ENCODE data around the gene PDXK. TPM values are rescaled to one million over a fixed set of nuclear protein-coding genes. Genes with fewer than 3 reads are reported as not detected.
A peak's percentile ranks its signal among the peaks of the same experiment; 100 is the strongest.

PDXK gene
- total and polyA plus RNA-seq, 10 of the 15 experiments (the other 5 are each of a cell fraction or from before 2014, with no cell fraction given) = 3.7 to 141 (median 60.0) TPM

GRCh38 chr21:43802713-43803313 is 83.9 kb downstream of the PDXK start:
- Histone ChIP-seq H2AFZ (ENCODE audit: control insufficient read depth, low read depth, low read length) (no peak overlapping the region), H3K4me2 (ENCODE audit: control insufficient read depth, insufficient read depth) (no peak overlapping the region), H3K4me3 (no peak overlapping the region), H3K9me3 (replicated peaks; ENCODE audit: control insufficient read depth, insufficient read depth, low read length) (no peaks in the 10 kb centered on the region), H4K20me1 (ENCODE audit: control insufficient read depth, insufficient read depth) (no peaks in the 10 kb centered on the region), H3K27me3 (replicated peaks in 1 of 2; ENCODE audit: control insufficient read depth in 2 of 2, insufficient read depth in 2 of 2, low read length in 1 of 2) (no peaks in the 10 kb centered on the region), H3K27ac (ENCODE audit: control insufficient read depth, insufficient read depth) (no peak overlapping the region), H3K4me1 (ENCODE audit: control insufficient read depth, insufficient read depth, low read length) (peaks cover 37% of the 10 kb centered on the region), H3K9ac (ENCODE audit: control insufficient read depth, insufficient read depth, low read length) (no peak overlapping the region), H3K79me2 (ENCODE audit: control insufficient read depth, insufficient read depth, low read length) (peaks cover 7% of the 10 kb centered on the region), H3K36me3 (ENCODE audit: control insufficient read depth in 2 of 2, insufficient read depth in 2 of 2, low read length in 1 of 2) (peaks cover 20 to 53% of the 10 kb centered on the region in 2 experiments)
- no peak for ATAC-seq
- no peak for DNase-seq (ENCODE audit: low read depth, low spot score)
- WGBS (ENCODE audit: insufficient coverage, insufficient replicate concordance, low lambda C conversion rate, missing lambda C conversion rate) = 88% methylated on average over 14 of the region's 14 CpGs
- CTCF ChIA-PET = no interaction called here
- no peak for FAIRE-seq
- SMC1A ChIA-PET (ENCODE audit: uncharacterized antibody, unreplicated experiment) = no interaction called here
- RAD21 ChIA-PET (ENCODE audit: unreplicated experiment) = no interaction called here
- intact Hi-C loops (cut with micrococcal nuclease; ENCODE audit: unreplicated experiment) = no loop called here
- no peak for TF ChIP-seq DPF2 (IDR thresholded peaks at IDR 0.05)
- TF ChIP-seq POLR2AphosphoS5 (IDR thresholded peaks at IDR 0.05; ENCODE audit: low read length) = peak; percentile 45; the same call in 1 of the 2 replicates
- no TSS peak for BruUV-seq (replicated peaks)
- POLR2A ChIA-PET = no interaction called here
- in situ Hi-C loops (cut with MboI) = no loop called here

- no peaks in the 10 kb centered on the region for H4K20me1 ChIP-seq (ENCODE audit: control insufficient read depth, insufficient read depth)
- H3K9ac ChIP-seq (ENCODE audit: control insufficient read depth, insufficient read depth, low read length) = no peak overlapping the region
- intact Hi-C loops (cut with micrococcal nuclease; ENCODE audit: unreplicated experiment) = no loop called here
- FAIRE-seq (no peak), ATAC-seq (no peak), DNase-seq (ENCODE audit: low read depth, low spot score) (no peak)
- 98% methylated on average over 33 of the region's 33 CpGs for WGBS (ENCODE audit: insufficient coverage, insufficient replicate concordance, low lambda C conversion rate, missing lambda C conversion rate)
- H3K9me3 ChIP-seq (replicated peaks; ENCODE audit: control insufficient read depth, insufficient read depth, low read length) = no peaks in the 10 kb centered on the region
- BruUV-seq (replicated peaks) = TSS peak; percentile 23
- TF ChIP-seq TCF7 (IDR thresholded peaks at IDR 0.05; ENCODE audit: borderline replicate concordance) (no peak), NFXL1 (IDR thresholded peaks at IDR 0.05; ENCODE audit: borderline replicate concordance) (no peak), CREM (IDR thresholded peaks at IDR 0.05; ENCODE audit: low read depth) (no peak), CHD1 (IDR thresholded peaks at IDR 0.05; ENCODE audit: low read depth, low read length) (no peak), SMAD1 (IDR thresholded peaks at IDR 0.05; ENCODE audit: low read depth, partially characterized antibody) (no peak), TAF1 (IDR thresholded peaks at IDR 0.05; ENCODE audit: borderline replicate concordance, low read depth, low read length) (no peak), NR2C2 (IDR thresholded peaks at IDR 0.05; ENCODE audit: borderline replicate concordance, control insufficient read depth, insufficient read length, low read depth) (no peak), ASH2L (IDR thresholded peaks at IDR 0.05; ENCODE audit: borderline replicate concordance, low read depth) (no peak), MYC (IDR thresholded peaks at IDR 0.05; ENCODE audit: insufficient read depth, insufficient read length, insufficient replicate concordance, low read length, severe bottlenecking) (no peak), ATF7 (IDR thresholded peaks at IDR 0.05; ENCODE audit: low read depth) (no peak), HDAC2 (IDR thresholded peaks at IDR 0.05) (no peak)
- H3K4me1 ChIP-seq (ENCODE audit: control insufficient read depth, insufficient read depth, low read length) = peaks cover 38% of the 10 kb centered on the region
- H3K4me3 ChIP-seq = no peak overlapping the region
- in situ Hi-C loops (cut with MboI) = no loop called here
- ChIA-PET SMC1A (ENCODE audit: uncharacterized antibody, unreplicated experiment) (interaction anchor here (1.7 kb wide), 1 partner anchor 42 kb away, joined by 3 read pairs; no protein-coding TSS in a partner anchor), CTCF (no interaction called here), RAD21 (ENCODE audit: unreplicated experiment) (no interaction called here), POLR2A (no interaction called here)
- H3K36me3 ChIP-seq (ENCODE audit: control insufficient read depth in 2 of 2, insufficient read depth in 2 of 2, low read length in 1 of 2) = peaks cover 17 to 44% of the 10 kb centered on the region in 2 experiments
- no peak overlapping the region for H3K4me2 ChIP-seq (ENCODE audit: control insufficient read depth, insufficient read depth)
- no peaks in the 10 kb centered on the region for H3K27me3 ChIP-seq (replicated peaks in 1 of 2; ENCODE audit: control insufficient read depth in 2 of 2, insufficient read depth in 2 of 2, low read length in 1 of 2)
- H3K79me2 ChIP-seq (ENCODE audit: control insufficient read depth, insufficient read depth, low read length) = peaks cover 7% of the 10 kb centered on the region
- no peak overlapping the region for H2AFZ ChIP-seq (ENCODE audit: control insufficient read depth, low read depth, low read length)
- H3K27ac ChIP-seq (ENCODE audit: control insufficient read depth, insufficient read depth) = peak overlapping the region; percentile 98; the same call in 1 of the 2 replicates
Measured at GRCh38 chr21:43803558-43804300, 84.8 kb downstream of the PDXK start.

Measured in GM12878 (cell line).